SKM-1 treated with dmso at 0.1 percent for 144 hours (cell line): Measurements from ENCODE around the gene ARHGAP35.
"Not testable (repeated sequence)": the region's sequence is repeated elsewhere in the genome, so short reads cannot be mapped to it uniquely, and the experiment has no call there.

Experiments used
- DNase-seq: peaks from one replicate; lab custom pipeline; 2025; ENCODE audit not compliant: unreplicated experiment; lab: John Stamatoyannopoulos, UW

Gene ARHGAP35

GRCh38 chr19:46860846-46861690 lies at the start of gene ARHGAP35:
Gene ARHGAP35 (plus strand): TSS chr19:46860997. CDS start chr19:46918676, 57,679 bp downstream.
- no peak for DNase-seq

DNA sequence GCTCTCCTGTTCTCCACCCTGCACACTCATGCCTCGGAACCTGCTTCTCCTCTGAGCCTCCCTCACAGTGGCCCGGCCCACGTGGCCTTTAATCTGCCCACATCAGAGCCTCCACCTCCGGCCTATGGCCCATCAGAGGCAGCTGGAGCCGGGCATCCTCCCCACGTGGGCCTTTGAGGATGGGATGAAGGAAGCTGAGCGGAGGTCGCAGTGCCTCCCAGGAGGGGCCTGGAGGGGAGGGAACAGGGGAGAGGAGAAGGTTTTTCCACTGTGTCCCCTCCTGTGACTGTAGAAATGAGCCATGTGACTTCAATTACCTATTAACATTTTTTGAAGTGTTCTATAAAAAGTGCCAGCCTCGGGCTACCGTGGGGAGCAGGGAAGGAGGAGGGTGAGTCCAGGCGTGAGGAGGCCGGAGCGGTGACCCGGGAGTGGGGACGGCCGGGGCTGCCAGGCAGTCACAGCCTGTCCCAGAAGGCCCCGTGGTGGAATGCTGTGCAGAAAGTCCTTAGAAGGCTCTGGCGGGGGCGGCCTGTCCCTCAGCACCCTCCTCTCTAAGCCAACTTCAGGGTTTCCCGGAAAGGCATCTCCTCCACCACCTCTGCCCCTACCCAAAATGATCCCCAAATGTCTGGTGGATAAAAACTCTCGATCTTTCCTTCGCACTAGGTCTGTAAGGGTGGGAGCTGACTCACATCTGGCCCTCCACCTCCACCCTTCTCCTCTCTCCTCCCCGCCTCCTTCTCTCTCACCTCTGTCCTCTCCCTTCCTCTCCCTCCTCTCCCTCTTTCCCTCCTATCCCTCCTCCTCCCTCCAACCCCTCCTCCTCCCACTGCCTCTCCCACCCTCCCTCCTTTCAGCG lies 47.6 kb upstream of the ARHGAP35 start:
- no peak for DNase-seq

DNA sequence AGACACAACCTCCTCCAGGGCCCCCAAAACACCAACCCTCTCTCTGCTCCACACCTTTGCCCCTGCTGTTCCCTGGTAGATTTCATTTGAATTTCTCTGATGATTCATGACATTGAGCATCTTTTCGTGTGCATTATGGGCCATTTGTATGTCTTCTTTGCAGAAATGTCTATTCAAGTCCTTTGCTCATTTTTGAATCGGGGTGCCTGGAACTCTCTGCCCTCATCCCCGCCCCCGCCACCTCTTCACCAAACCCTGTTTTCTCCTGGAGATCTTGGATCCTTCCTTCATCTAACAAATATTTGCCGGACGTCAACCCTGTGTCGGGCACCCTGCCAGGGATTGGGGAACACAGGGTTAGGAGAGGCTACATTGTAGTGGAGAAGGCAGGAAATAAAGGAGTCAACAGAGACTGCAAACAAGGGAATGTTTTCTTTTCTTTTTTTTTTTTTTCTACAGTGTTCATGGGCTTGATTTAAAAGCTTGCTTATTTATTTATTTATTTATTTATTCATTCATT lies 46.9 kb upstream of the ARHGAP35 start:
- DNase-seq, result no peak

- no peak for DNase-seq
Measured at GRCh38 chr19:46815833-46816627, 44.8 kb upstream of the ARHGAP35 start.

DNA sequence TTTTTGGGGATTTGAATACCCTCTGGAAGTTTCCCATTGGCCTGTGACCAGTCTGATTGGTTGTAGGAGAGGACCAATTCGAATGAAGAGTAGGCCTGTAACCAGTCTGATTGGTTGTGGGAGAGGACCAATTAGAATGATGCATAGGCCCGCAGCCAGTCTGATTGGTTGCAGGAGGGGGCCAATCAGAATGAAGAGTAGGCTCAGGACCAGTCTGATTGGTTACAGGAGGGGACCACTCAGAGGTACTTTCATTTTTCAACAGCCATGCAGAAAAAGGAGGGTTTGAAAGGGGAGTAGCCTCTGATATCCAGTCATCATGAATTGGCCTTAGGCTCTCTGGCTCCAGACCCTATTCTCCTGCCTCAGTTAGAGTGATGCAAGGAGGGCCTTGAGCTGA lies 42.0 kb upstream of the ARHGAP35 start:
- DNase-seq, result no peak

GRCh38 chr19:46821512-46822409 lies 39.0 kb upstream of the ARHGAP35 start:
- DNase-seq, result no peak

DNA sequence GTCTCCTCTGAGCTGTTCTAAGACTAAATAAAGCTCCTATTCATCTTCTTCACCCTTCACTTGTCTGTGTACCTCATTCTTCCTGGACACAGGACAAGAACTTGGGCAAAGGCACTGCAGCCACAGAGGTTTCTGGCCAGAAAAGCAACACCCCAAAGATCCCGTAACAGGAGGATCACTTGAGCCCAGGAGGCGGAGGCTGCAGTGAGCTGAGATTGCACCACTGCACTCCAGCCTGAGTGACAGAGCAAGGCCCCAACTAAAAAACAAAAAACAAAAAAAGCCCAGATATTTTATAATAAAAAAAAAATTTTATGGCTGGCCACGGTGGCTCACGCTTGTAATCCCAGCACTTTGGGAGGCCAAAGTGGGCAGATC lies 38.4 kb upstream of the ARHGAP35 start:
- DNase-seq, result not testable (repeated sequence)

GRCh38 chr19:46823049-46823448 lies 37.7 kb upstream of the ARHGAP35 start:
- no peak for DNase-seq

- DNase-seq, result no peak
Measured at GRCh38 chr19:46824890-46825730, 35.7 kb upstream of the ARHGAP35 start.

- DNase-seq, result no peak
Measured at GRCh38 chr19:46825731-46826055, 35.1 kb upstream of the ARHGAP35 start.

DNA sequence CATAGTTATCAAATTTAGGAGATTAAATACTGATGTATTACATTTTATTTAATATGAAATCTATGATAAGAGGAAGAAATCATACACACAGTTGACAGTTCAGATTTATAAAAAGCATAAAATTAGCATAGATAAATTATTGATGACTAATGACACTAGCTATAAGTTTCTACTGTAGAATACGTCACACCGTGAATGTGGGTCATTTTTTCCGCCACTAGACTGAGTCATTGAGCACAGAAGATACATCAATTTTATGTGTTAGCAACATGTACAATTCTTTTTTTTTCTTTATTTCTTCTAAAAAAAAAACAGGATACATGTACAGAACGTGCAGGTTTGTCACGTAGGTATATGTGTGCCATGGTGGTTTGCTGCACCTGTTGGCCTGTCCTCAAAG lies 32.3 kb upstream of the ARHGAP35 start:
- no peak for DNase-seq

DNA sequence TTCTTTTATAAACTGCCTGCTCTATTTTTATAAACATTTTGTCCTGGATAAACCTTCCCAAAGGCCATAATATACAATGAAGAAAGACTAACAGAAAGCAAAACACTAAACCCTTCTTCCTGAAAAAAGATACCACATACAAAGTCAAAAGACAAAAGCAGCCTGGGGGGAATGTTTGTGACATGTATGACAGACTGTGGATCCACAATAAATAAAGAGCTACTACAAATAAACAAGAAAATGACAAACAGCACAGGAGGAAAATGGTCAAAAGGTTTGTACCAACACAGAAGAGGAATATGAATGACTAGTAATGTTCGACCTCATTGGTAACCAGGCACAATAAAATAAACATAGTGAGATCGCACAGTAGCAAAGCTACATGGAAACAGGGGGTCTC lies 29.9 kb upstream of the ARHGAP35 start:
- DNase-seq, result no peak

GRCh38 chr19:46834121-46834520 lies 26.7 kb upstream of the ARHGAP35 start:
- no peak for DNase-seq

GRCh38 chr19:46834984-46835383 lies 25.8 kb upstream of the ARHGAP35 start:
- no peak for DNase-seq

DNA sequence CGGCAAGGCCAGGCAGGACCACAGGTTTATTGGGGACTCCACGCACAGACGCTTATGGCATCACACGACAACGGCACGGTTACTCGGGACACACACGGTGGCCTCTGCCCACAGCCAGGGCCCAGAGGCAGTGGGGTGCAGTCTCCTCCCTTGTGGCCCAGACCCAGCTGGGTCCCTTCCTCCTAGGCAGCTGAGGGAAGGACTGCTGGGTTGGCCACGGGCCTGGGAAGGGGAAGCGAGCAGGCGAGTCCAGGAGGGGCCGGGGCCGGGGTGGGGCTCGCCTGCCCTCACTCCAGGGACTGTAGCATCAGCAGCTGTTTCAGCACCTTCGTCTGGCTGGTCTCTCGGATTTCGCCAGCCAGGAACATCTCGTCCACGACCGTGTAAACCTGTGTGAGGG lies 22.6 kb upstream of the ARHGAP35 start:
- DNase-seq, result no peak

GRCh38 chr19:46839752-46840497 lies 20.9 kb upstream of the ARHGAP35 start:
- DNase-seq, result no peak

DNA sequence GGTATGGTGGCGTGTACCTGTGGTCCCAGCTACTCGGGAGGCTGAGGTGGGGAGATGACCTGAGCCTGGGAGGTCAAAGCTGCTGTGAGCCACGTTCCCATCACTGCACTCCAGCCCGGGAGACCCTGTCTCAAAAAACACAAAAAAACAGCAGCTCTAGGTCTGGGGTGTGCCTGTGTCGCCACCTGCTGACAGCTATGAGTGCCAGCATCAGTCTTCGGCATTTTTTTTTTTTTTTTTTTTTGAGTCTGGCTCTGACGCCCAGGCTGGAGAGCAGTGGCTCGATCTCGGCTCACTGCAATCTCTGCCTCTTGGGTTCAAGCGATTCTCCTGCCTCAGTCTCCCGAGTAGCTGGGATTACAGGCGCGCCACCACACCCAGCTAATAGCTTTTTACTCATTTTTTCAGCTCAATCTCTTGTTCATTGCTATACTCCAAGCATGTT lies 20.3 kb upstream of the ARHGAP35 start:
- DNase-seq, result no peak

DNA sequence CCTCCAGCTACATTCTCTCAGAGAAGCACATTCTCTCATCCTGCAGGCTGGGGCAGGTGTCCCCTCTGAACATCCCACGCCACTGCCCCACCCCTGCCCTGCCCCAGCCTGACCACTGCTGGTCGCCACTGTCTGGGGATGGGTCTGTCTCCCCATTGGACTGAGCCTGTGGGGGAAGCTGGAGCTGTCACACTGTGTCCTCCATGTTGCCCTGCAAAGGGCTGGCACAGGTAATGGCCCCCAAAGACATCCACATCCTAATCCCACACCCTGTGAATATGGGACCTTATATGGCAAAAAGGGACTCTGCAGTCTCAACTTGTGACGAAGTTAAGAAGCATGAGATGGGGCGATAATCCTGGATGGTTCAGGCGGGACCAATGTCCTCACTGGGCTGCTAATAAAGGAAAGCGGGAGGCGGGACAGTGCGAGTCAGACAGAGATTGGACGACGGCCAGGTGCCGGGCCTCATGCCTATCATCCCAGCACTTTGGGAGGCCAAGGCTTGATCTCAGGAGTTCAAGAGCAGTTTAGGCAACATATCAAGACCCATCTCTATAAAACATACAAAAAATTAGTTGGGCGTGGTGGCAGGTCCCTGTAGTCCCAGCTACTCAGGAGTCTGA lies 19.2 kb upstream of the ARHGAP35 start:
- no peak for DNase-seq
